ENCODE data around the gene MARCKS.

- no peak for TF ChIP-seq CTCF (IDR thresholded peaks at IDR 0.05; ENCODE audit: low read length)
- no peak for TF ChIP-seq EZH2 (IDR thresholded peaks at IDR 0.05; ENCODE audit: borderline replicate concordance, low read length)
These were observed 31.3 kb downstream of the MARCKS start for GRCh38 chr6:113888493-113888892.
